ENCODE results near the gene SNED1. TPM values are rescaled to one million over a fixed set of nuclear protein-coding genes. Genes with fewer than 3 reads are reported as not detected.

Gene SNED1
- polyA plus RNA-seq: 0.04 and 0.32 TPM in 2 replicates
- not detected in 2 replicates for polyA minus RNA-seq

DNA sequence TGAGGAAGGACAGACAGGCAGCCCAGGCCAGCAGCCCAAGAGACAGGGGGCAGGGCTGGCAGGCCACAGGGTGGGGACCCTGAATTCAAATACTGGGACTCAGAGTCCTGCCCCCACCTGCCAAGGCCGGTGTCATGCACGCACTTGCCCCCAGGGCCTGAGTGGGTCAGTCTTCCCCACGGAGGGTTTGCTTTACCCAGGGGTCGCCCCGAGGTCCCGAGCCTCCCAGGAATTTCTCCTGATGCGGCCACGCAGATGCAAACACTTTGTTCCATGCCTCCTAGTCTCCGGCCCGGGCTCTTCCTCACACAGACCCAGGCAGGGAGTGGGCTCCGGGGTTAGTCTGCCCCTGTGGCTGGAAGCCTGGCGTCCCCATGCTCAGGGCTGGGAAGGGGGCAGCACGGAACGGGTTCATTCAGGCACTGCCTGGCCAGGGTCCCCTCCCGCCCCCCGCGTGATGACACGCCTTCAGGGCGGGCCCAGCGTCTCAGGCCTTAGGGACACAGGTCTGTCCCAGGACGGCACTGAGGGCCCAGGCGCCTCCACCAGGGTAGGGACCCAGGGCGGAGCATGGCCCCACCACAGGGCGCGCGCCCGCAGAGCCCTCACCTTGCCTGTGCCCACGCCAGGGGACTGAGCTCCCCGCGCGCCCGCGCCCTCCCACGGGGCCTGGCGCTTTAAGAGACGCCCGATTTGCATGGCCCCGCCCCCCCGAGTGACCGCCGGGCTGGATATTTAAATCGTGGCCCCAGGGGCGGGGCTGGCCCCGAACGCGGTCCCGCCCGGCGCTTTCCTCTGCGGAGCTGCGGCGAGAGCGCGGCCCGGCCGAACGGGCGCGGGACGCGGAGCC is at the start of gene SNED1:
SNED1 (plus strand) TSS at position 763 of the 850 bp plus-strand sequence. CDS start 220 bp downstream, outside the sequence.
- H3K4me2 ChIP-seq (ENCODE audit: low read length): no peak within 1 kb of the TSS
- no peaks in the 10 kb centered on the region for H3K79me2 ChIP-seq (replicated peaks; ENCODE audit: insufficient read depth, low read length)
- no peaks in the 10 kb centered on the region for H4K20me1 ChIP-seq (ENCODE audit: insufficient read depth)
- peaks cover 43% of the 10 kb centered on the region for H3K27me3 ChIP-seq (ENCODE audit: insufficient read depth, low read depth, low read length)
- no peaks in the 10 kb centered on the region for H3K9me2 ChIP-seq (ENCODE audit: insufficient read depth, low read length)
- no peak for TF ChIP-seq POLR2AphosphoS5 (IDR thresholded peaks at IDR 0.05)
- TF ChIP-seq, protein P1, sequence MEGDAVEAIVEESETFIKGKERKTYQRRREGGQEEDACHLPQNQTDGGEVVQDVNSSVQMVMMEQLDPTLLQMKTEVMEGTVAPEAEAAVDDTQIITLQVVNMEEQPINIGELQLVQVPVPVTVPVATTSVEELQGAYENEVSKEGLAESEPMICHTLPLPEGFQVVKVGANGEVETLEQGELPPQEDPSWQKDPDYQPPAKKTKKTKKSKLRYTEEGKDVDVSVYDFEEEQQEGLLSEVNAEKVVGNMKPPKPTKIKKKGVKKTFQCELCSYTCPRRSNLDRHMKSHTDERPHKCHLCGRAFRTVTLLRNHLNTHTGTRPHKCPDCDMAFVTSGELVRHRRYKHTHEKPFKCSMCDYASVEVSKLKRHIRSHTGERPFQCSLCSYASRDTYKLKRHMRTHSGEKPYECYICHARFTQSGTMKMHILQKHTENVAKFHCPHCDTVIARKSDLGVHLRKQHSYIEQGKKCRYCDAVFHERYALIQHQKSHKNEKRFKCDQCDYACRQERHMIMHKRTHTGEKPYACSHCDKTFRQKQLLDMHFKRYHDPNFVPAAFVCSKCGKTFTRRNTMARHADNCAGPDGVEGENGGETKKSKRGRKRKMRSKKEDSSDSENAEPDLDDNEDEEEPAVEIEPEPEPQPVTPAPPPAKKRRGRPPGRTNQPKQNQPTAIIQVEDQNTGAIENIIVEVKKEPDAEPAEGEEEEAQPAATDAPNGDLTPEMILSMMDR (IDR thresholded peaks at IDR 0.05; ENCODE audit: poor library complexity, severe bottlenecking): no peak
- TF ChIP-seq TAF1 (IDR thresholded peaks at IDR 0.05; ENCODE audit: low read depth): no peak
- TF ChIP-seq EZH2 (IDR thresholded peaks at IDR 0.05; ENCODE audit: borderline replicate concordance, insufficient read depth, low read length, poor library complexity, severe bottlenecking): no peak
- TF ChIP-seq, protein P2, sequence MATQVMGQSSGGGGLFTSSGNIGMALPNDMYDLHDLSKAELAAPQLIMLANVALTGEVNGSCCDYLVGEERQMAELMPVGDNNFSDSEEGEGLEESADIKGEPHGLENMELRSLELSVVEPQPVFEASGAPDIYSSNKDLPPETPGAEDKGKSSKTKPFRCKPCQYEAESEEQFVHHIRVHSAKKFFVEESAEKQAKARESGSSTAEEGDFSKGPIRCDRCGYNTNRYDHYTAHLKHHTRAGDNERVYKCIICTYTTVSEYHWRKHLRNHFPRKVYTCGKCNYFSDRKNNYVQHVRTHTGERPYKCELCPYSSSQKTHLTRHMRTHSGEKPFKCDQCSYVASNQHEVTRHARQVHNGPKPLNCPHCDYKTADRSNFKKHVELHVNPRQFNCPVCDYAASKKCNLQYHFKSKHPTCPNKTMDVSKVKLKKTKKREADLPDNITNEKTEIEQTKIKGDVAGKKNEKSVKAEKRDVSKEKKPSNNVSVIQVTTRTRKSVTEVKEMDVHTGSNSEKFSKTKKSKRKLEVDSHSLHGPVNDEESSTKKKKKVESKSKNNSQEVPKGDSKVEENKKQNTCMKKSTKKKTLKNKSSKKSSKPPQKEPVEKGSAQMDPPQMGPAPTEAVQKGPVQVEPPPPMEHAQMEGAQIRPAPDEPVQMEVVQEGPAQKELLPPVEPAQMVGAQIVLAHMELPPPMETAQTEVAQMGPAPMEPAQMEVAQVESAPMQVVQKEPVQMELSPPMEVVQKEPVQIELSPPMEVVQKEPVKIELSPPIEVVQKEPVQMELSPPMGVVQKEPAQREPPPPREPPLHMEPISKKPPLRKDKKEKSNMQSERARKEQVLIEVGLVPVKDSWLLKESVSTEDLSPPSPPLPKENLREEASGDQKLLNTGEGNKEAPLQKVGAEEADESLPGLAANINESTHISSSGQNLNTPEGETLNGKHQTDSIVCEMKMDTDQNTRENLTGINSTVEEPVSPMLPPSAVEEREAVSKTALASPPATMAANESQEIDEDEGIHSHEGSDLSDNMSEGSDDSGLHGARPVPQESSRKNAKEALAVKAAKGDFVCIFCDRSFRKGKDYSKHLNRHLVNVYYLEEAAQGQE (IDR thresholded peaks at IDR 0.05; ENCODE audit: borderline replicate concordance): no peak
- TF ChIP-seq SMC3 (conservative IDR thresholded peaks at IDR 0.05; ENCODE audit: poor library complexity): no peak
- no peak for TF ChIP-seq EP300 (conservative IDR thresholded peaks at IDR 0.05; ENCODE audit: poor library complexity, severe bottlenecking)
- H3K27ac ChIP-seq (ENCODE audit: low read length): no peak within 1 kb of the TSS
- no peak within 1 kb of the TSS for H2AFZ ChIP-seq (ENCODE audit: low read depth, low read length)
- no peaks in the 10 kb centered on the region for H3K9me3 ChIP-seq (ENCODE audit: low read length)
- H3K9ac ChIP-seq (ENCODE audit: low read length): no peak within 1 kb of the TSS
- H3F3A ChIP-seq (ENCODE audit: insufficient read depth, low read length, poor library complexity, severe bottlenecking): no peaks in the 10 kb centered on the region
- H3K36me3 ChIP-seq (ENCODE audit: insufficient read depth, low read length): no peaks in the 10 kb centered on the region
- peak within 1 kb of the TSS; percentile 57 for H3K4me3 ChIP-seq (ENCODE audit: low read length)

DNA sequence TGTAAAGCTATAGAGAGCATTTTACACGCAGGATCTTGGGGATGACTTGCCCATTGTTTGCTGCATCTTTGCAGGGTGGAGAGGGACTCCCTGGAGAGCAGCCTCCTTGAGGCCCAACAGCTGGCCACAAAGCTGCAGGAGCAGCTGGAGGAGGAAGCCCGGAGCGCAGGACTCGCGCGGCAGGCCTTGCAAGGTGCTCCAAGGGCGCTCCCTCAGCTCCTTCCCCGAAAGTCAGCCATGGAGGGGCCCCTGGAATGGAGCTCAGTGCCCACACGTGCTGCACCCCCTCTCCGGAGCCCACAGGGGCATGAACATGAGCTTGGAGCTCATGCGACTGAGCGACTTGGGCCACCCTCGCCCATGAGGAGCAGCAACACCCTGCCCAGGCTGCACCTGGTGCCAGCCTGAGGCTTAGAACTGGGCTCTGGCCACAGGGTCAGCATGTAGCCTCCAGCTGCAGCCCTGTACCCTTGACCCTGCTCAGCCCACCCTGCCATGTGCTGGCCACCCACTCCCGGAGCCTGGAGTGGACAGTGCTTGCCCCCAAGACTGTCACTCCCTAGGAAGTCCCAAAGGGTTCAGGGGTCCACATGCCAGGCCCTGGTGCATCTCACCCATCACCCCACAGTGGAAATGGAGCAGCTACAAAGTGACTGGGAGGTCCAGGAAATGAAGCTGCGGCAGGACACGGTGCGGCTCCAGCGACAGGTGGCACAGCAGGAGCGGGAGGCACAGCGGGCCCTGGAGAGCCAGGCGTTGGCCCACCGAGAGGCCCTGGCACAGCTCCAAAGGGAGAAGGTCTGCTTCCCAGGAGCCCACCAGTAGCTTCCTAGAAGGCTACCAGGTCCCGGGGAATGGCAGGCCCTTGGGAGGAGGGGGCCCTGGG is 49.3 kb upstream of the SNED1 start:
- Histone ChIP-seq H3K4me3 (ENCODE audit: low read length) (no peak overlapping the region), H3K9me3 (ENCODE audit: low read length) (no peaks in the 10 kb centered on the region), H3K9me2 (ENCODE audit: insufficient read depth, low read length) (no peaks in the 10 kb centered on the region), H3K36me3 (ENCODE audit: insufficient read depth, low read length) (no peaks in the 10 kb centered on the region), H3K9ac (ENCODE audit: low read length) (no peak overlapping the region), H4K20me1 (ENCODE audit: insufficient read depth) (no peaks in the 10 kb centered on the region), H3K27me3 (ENCODE audit: insufficient read depth, low read depth, low read length) (no peaks in the 10 kb centered on the region), H2AFZ (ENCODE audit: low read depth, low read length) (no peak overlapping the region), H3F3A (ENCODE audit: insufficient read depth, low read length, poor library complexity, severe bottlenecking) (no peaks in the 10 kb centered on the region), H3K27ac (ENCODE audit: low read length) (no peak overlapping the region), H3K4me2 (ENCODE audit: low read length) (no peak overlapping the region), H3K79me2 (replicated peaks; ENCODE audit: insufficient read depth, low read length) (no peaks in the 10 kb centered on the region)
- TF ChIP-seq, protein P1 (IDR thresholded peaks at IDR 0.05; ENCODE audit: poor library complexity, severe bottlenecking): no peak
- TF ChIP-seq, protein P2 (IDR thresholded peaks at IDR 0.05; ENCODE audit: borderline replicate concordance): no peak
- TF ChIP-seq SMC3 (conservative IDR thresholded peaks at IDR 0.05; ENCODE audit: poor library complexity): no peak
- no peak for TF ChIP-seq EZH2 (IDR thresholded peaks at IDR 0.05; ENCODE audit: borderline replicate concordance, insufficient read depth, low read length, poor library complexity, severe bottlenecking)
- TF ChIP-seq RAD21 (conservative IDR thresholded peaks at IDR 0.05): no peak
- no peak for TF ChIP-seq EP300 (conservative IDR thresholded peaks at IDR 0.05; ENCODE audit: poor library complexity, severe bottlenecking)
- no peak for TF ChIP-seq MXI1 (conservative IDR thresholded peaks at IDR 0.05; ENCODE audit: poor library complexity, severe bottlenecking)
- no peak for TF ChIP-seq POLR2AphosphoS5 (IDR thresholded peaks at IDR 0.05)
- no peak for TF ChIP-seq TAF1 (IDR thresholded peaks at IDR 0.05; ENCODE audit: low read depth)

Measured in neural cell (in vitro differentiated cells).